NOMO-1 (cell line): Measurements from ENCODE around the gene OR5H6.
"Not testable (repeated sequence)": the region's sequence is repeated elsewhere in the genome, so short reads cannot be mapped to it uniquely, and the experiment has no call there.

Experiments used
- DNase-seq, 2 experiments: peaks; one replicate each; lab custom pipeline; 2025; ENCODE audit not compliant: unreplicated experiment in 2 of 2; lab: John Stamatoyannopoulos, UW

OR5H6 gene

GRCh38 chr3:98263944-98264343, at the start of gene OR5H6:
Gene OR5H6, plus strand, starts transcription at chr3:98264244. Its CDS starts 89 bp downstream, at chr3:98264333.
- no peak for DNase-seq

- DNase-seq: no peak
Measured at GRCh38 chr3:98215051-98215450, 49.0 kb upstream of the OR5H6 start.

- no peak for DNase-seq
Measured at GRCh38 chr3:98223907-98224672, 40.0 kb upstream of the OR5H6 start.

GRCh38 chr3:98232489-98232888, 31.6 kb upstream of the OR5H6 start:
- DNase-seq: no peak

GRCh38 chr3:98233468-98233867, 30.6 kb upstream of the OR5H6 start:
- no peak for DNase-seq

- peak; percentile 1 to 40 for DNase-seq
Measured at GRCh38 chr3:98240131-98240530, 23.9 kb upstream of the OR5H6 start.

GRCh38 chr3:98242155-98242554, 21.9 kb upstream of the OR5H6 start:
- DNase-seq: no peak

GRCh38 chr3:98243843-98244242, 20.2 kb upstream of the OR5H6 start:
- DNase-seq: no peak

- DNase-seq: no peak
Measured at GRCh38 chr3:98246142-98246541, 17.9 kb upstream of the OR5H6 start.

- not testable (repeated sequence) for DNase-seq
Measured at GRCh38 chr3:98256026-98256425, 8.0 kb upstream of the OR5H6 start.

GRCh38 chr3:98259707-98260106, 4.3 kb upstream of the OR5H6 start:
- no peak for DNase-seq

- no peak for DNase-seq
Measured at GRCh38 chr3:98262046-98262445, 2.0 kb upstream of the OR5H6 start.

- DNase-seq: no peak
Measured at GRCh38 chr3:98269846-98270245, 5.8 kb downstream of the OR5H6 start.

GRCh38 chr3:98272126-98272525, 8.1 kb downstream of the OR5H6 start:
- no peak for DNase-seq

- DNase-seq: no peak
Measured at GRCh38 chr3:98274914-98275313, 10.9 kb downstream of the OR5H6 start.

GRCh38 chr3:98282205-98282604, 18.2 kb downstream of the OR5H6 start, which contains the start of gene OR5H2:
Gene OR5H2, plus strand, starts transcription at chr3:98282505. Its CDS starts 398 bp downstream, at chr3:98282903.
- DNase-seq: no peak

GRCh38 chr3:98290916-98291315, 26.9 kb downstream of the OR5H6 start:
- no peak for DNase-seq

GRCh38 chr3:98291332-98291957, 27.4 kb downstream of the OR5H6 start:
- DNase-seq: no peak
